Activated gamma-delta T cell treated with Interleukin-2 at 50 U/mL for 16 hours (primary cell): Measurements from ENCODE around the gene DYDC2.

ENCODE experiments used
- DNase-seq: peaks from one replicate; pipeline ENCODE4 v3.0.0-alpha.2; 2020

The DYDC2 gene

DNA sequence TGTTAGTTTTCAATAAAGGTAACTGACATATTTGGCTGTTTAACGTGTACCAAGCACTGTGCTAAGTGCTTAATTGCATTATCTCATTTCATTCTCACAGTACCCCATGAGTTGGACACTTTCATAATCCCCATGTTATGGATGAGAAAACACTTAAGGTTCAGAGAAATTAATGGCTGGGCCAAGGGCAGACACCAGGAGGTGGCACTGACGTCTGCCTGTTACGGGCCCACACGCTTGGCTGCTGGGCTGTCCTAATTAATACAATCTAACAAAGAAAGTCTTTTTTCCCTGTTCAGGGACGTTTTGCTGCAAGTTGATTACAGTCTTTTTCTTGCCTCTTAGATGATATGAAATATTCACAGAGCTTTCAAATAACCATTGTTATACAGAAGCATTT lies 16.1 kb downstream of the DYDC2 start:
- no peak for DNase-seq

DNA sequence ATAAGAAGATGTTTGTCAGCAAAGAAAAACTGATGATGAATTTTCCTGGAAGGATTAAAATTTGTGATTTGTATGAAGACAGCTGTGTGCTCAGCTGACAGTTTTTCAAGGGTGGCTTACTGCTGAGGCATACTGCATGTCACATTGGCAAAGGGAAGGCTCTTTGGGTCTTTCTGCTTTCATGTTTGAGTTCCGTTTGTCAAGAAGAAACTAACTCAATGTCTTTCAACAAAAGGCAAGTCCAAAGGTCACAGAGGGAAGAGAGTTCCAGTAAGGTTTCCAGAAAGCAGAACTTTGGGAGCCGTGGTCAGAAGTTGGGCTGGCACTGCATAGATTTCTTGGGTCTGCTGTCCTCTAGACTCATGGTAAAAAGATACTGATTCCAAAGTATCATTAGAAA lies 16.9 kb downstream of the DYDC2 start:
- no peak for DNase-seq

DNA sequence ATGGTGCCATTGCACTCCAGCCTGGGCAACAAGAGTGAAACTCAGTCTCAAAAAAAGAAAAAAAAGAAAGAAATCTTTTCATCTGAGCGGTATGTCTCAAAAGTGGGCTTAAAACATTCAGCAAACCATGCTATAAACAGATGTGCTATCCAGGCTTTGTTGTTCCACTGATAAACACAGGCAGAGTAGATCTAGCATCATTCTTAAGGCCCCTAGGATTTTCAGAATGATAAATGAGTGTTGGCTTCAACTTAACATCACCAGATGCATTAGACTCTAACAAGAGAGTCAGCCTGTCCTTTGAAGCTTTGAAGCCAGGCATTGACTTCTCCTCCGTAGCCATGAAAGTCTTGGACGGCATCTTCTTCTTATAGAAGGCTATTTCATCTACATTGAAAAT lies 23.1 kb downstream of the DYDC2 start:
- DNase-seq = no peak

DNA sequence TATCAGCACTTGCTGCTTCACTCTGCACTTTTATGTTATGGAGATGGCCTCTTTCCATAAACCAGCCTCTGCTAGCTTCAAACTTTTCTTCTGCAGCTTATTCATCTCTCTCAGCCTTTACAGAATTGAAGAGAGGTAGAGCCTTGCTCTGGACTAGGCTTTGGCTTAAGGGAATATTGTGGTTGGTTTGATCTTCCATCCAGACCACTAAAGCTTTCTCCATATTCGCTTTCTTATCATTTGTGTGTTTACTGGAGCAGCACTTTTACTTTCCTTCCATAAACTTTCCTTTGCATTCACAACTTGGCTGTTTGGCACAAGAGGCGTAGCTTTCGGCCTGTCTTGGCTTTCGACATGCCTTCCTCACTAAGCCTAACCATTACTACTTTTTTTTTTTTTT lies 23.6 kb downstream of the DYDC2 start:
- DNase-seq = no peak

DNA sequence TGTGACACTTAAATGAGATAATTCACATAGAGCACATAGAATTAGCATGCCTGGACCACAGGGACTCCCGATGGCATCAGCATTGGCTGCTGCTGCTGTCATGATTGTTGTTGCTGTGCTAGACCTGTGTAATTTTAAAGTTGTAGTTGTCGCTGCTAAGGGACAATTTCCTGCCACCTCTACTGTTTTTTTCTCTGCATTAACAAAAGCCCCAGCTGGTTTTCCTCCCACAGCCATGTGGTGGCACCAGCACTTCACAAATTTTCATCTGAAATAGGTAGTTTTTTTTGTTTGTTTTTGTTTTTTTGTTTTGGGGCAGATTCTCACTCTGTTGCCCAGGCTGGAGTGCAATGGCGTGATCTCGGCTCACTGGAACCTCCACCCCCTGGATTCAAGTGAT lies 26.4 kb downstream of the DYDC2 start:
- peak; percentile 48 for DNase-seq

DNA sequence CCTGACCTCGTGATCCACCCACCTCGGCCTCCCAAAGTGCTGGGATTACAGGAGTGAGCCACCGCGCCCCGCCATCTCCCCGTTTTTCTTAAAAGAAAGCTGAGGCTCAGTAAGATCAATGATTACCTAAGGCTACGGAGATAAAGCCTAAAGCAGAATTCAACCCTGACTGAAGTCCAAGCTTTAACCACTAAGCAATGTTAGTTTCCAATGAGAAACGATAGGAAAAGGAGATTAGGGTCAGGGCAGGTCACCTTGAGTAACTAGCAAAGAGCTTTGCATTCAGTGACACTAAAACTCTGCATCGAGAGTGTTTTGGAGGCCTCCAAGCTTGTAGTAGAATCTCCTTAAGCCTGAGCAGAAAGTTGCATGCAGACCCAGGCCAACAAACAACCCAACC lies 34.2 kb downstream of the DYDC2 start:
- DNase-seq = no peak

DNA sequence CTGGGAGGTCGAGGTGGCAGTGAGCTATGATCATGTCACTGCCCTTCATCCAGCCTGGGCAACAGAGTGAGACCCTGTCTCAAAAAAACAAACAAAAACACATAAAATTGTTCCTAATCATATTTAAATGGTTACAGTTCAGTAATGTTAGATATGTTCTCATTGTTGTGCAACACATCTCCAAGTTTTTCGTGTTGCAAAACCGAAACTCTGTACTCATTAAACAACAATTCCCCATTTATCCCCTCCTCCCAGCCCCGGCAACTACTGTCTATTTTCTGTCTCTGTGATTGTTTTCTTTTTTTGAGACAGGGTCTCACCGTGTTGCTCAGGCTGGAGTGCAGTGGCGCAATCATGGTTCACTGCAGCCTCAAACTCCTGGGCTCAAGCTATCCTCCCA lies 35.7 kb downstream of the DYDC2 start:
- no peak for DNase-seq

DNA sequence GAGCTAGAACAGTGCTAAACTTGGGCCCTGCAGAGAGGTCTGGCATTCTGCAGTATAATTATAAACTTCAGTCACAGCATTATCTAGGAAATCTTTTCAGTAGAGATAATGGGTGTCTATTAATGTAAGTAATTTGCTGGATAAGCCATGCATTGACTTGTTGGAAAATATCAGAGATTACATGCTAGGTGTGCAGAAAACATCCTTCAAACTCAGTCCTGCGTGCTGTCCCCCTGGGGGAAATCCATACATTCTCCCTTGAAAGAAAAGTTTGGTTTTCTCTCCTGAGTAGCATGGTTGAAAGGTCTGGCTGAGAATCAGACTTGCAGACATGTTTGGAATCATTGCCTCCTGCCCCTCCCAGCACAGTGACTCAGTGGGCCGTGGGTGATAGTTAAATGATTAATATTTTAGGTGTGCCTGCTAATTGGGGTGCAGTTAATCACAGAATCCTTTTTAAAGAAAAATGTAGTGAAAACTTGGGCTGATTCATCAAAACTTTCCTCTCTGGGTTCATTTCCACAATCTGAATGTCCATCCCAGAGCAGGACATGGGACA lies 37.9 kb downstream of the DYDC2 start:
- DNase-seq = no peak

DNA sequence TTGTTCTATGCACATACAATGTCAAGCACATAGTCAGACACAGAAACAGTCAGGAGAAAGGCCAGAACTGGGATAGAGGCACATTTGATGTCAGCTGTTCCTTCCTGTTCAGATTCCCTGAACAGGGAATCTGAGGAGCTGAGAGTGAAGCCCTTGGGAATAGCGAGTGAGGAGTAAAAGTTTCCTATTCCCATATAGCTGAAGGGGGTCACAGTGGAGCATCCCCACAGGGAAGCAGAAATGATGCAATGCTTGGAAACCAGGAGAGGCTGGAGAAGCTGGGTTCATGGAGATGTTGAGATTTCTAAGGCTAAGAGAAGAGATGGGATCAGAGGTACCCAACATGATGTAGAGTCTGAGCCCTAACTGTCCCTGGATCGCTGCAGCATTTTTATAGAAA lies 40.4 kb downstream of the DYDC2 start:
- no peak for DNase-seq

DNA sequence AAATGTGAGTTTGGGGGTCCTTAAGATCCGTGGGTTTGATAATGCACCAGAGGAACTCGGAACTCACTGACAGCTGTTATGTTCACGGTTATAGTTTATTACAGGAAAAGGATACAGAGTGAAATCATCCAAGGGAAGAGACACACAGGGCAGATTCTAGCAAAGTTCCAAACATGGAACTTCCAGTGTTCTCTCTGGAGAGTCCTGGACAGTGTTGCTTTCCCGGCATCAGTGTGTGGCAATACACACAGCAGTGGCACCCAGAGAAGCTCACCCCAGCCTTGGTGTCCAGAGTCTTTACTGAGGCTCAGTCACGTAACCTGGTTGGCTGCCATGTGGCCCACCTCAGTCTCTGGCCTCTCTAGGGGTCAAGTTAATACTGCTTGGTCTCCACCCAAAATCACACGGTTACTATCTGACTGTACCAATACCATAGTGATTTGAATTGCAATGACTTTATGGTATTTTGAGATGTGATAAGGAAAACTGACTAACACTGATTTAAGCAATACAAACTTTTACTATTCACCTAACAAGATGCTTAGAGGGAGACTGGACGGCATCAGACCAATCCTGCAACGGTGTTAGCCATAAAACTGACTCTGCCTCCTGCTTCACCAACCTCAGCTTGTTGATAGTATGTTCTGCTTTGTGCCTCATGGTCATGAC lies 43.7 kb downstream of the DYDC2 start:
- no peak for DNase-seq

DNA sequence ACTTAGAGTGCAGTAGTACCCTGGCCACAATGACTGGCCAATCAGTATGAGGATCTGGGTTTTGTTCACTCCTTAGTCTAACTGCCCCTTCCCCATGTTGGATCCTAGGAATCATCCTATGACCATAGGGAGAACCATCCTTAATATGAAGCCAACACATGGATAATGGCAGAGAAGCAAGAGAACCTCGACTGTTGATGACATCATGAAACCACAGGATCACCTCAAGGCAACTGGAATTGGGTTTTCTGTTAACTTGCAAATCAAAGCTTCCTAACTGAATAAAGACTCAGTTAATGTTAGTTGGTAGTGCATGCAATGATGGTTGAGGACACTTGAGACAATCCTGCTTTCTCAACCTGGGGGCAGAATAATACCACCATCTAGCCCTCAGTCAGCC lies 48.5 kb downstream of the DYDC2 start:
- DNase-seq = no peak

DNA sequence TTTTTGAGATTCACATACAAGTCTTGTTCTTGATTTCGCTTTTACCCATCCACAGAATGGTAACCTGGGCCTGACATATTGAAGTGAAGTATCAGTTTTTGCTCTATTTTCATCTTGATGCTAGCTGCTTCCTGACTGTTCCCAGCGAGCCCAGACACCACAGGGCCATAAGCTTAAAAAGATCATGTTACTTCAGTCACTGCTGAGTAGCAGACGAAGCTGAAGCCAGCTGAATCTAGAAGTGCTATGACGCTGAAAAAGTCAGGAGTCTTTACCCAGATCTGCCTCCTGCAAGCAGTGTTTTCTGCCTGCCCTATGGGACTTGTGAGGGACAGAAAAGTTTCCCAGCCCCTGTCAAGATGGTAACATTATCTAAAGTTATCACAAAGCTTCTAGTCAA lies 49.0 kb downstream of the DYDC2 start:
- no peak for DNase-seq

DNA sequence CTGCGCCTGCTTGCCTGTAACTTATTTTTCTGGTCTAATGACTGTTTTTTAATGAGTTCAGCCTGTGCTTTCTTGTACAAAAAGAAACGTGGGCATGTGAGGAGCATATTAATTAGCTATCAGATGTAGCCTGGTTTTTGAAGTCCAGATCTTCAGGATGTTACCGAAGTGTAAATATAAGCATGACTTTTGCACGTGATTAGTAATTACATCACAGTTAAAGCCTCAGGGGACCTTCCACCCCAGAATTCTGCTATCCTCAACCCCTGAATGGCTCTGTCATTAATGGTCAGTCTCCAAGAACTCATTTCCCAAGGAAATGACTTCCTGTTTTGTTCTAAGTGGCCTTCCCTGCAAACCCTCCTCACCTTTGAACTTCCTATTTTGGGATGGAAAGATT lies 49.6 kb downstream of the DYDC2 start:
- DNase-seq = no peak

DNA sequence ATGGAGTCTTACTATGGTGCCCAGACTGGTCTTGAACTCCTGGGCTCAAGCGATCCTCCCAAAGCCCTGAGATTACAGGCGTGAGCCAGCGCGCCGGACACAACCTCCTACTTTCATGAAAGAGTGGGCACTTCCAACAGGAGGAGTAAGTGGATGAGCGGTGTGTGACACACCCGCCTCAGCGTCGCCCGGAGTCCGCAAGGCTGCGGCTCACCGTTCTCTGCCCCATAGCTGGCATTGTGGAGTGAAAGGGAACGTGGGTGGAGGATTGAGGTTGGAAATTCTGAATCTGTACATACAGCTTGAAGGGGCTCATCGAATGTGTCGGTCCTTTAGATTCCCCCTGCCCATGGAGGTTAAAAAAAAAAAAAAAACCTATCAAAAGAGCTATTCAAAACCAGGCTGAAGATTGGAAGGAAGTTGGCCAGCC lies 51.2 kb downstream of the DYDC2 start:
- DNase-seq = no peak

DNA sequence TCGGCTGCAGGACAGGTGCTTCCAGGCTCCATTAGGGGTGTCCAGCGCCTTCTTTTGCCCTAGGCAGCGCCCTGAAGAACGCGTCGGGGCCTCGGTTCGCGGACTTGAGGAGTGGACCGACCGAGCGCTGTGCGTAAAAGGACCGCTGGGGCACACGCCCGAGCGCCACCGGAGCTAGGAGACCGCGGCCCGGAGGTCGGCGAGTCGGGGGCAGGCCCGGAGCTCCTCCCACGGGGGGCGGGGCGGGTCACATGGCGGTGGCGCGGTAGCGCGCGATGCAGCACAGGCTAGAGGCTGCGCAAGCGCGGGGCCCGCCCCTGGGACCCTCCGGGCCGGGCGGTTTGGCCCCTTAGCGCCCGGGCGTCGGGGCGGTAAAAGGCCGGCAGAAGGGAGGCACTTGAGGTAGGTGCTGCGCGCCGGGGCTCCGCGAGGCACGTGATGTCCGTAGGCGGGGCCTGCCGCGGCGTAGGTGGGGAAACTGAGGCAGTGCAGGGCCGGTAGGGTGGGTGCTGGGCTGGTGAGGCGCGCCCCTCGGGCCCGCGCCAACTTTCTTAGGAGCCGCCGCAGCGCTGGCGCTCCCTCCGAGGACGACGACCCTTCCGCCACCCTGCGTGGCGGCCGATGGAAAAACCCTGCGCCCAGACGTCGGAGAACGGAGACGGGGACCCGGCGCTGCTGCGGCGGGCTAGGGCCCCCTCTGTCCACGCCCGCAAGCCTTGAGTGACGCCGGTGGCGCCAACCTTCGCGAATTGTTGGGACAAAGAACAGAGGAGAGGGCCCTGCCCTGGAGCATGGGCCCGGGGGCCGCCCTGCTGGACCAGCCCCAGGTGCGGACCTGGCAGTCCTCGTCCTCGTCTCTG lies 51.9 kb downstream of the DYDC2 start, which contains the start of gene PRXL2A:
Gene PRXL2A, plus strand, starts transcription at position 310 of the 860 bp plus-strand sequence. CDS start 11,917 bp downstream, outside the sequence.
- DNase-seq = peak; percentile 80

DNA sequence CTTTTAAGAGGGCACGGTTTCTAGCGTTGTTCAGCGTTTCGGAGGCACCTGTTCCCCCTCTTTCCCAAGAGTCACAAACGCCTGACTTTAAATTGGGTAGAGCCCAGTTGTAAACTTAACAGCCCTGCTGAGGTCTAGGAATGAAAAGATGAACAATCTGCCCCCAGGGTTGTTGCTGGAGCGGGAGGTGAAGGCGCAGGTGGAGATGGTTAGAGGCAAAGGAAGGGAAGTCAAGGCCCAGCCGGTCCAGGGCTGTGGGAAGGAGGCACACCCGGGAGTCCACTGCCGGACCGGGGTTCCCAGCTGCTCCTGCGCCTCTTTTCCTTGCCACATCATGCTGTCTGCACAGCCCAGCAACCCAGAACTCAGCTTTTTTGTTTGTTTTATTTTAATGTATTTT lies 52.5 kb downstream of the DYDC2 start:
- DNase-seq = no peak

DNA sequence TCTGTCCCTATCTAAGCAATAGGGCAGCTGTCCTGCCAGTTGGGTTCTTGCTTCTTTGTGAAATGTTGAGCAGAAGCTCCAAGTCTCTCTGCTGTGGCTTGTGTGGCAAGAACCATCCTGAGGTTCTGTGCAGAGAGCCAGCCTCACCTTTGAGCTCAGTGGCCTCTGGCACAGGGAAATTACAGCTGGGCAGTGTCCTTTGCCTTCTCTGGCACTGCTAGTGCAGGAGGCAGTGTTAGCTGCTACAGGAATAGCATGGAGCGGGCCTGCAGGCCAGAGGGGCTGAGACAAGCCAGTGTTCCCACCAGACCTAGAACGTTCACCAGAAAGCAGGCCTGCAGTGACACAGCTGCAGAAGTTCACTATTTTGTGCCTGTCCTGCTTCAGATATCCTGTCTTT lies 53.5 kb downstream of the DYDC2 start:
- no peak for DNase-seq

DNA sequence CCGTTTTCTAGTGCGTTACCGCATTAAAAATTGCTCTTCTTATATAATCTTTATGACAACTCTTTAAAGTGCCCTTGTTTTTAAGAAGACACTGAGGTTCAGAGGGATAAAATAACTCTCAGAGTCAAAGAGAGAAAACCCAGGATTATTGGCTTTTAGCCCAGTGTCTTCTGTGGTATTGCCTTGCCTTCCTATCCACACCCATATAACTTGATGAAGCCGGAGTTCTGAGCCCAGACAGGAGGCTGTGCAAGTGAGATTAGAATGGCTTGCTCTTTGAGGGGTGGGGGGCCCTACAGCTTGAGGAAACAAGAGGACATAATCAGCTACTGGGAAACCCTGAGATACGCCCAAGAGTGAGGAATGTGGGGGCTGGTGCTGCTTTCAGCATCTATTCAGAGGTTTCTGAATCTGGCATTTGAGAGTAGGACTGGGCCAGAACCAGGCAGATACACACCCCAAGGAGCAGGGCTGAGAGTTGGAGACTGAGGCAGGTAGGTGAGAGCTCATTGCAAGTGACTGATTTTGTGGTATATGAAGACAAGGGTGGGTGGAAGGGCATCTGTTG lies 54.1 kb downstream of the DYDC2 start:
- DNase-seq = no peak

DNA sequence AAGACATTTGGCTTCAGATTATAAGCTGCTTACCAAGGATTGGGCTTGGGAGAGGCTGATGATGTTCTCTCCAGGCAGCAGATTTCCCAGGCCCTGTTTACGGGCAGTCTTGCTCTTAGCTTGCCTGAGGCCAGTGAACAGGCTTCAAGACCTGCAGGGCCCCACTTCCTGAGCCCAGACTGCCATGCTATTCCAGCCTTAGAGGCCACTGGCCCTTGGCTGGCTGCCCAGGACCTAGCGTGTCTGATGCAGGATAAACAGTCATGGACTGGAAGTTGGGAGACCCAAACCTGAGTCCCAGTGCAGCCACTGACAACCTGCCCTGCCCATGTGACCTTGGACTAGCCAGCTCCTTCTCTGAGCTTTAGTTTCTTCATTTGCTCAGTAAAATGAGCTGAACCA lies 54.7 kb downstream of the DYDC2 start:
- no peak for DNase-seq

DNA sequence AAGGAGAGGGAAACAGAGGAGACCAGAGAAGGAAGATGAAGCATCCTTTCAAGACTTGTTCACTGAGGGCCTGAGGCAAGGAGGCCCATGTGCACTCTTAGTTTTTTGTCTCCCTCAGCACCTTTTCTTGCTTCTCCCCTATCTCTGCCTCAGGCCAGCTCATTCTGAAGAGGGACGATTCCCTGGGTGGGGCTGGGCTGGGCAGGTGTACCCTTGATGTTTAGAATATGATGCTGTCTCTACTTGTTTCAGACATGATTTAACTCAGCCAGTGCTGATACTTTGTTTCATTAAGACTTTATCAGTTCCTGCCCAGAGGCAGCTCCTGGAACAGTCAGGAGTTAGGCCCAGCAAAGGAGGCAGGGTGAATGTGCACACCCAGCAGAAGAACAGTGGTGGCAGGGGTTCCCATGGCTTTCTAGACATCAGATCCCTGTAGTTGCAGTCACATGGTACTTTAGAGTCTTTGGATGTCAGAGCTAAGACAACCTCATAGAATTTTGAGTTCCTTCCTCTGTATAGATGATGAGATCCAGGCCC lies 55.2 kb downstream of the DYDC2 start:
- DNase-seq = no peak

DNA sequence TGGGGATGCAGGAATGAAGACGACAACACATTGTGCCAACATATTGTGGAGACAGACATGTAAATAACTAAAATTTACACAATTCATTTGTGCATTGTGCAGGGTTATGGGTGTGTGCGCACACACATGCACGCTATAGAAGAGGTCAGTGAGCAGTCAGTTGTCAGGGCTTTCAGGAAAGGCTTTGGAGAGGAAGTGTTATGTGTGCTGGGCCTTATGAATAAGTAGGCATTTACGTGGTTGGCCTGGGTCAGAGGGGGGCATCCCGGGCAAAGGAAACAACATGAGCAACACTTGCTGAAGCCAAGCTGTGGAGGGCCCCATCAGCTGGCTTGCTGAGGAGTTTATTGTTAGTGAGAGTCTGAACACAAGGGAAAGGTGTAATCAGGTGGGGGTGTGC lies 55.9 kb downstream of the DYDC2 start:
- DNase-seq = no peak

DNA sequence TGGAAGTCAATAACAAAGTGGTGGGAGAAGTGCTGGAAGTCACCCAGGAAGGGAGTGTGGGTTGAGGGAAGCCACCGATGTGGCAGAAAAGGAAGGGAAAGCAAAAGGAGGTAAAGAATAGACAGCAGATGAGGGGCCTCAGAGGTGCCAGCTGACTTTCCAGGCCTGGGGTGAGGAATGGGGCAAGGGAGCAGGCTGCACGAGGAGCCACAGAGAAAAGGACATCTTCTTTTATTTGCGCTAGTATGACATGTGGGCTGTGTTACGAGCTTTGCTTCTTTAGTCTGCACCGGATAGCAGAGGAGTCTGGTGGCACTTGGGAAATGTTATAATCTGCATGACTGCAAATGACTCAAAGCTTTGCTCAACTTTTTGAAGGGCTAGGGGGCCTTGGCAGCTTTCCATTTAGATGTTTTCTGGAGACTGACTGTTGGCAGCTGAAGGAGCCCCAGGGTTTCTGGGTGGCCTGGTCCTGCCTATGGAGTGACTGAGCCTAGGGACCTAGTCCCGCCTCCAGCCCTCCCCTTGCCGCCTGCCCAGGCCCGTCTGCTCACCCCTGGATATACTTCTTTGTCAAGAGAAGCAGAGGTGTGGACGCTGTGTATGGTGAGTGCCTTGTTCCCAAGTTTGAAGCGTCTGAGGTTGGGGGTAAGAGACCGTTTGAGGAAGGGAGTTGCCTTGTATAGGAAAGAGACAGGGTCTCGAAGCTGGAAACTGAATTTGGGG lies 56.9 kb downstream of the DYDC2 start:
- DNase-seq = no peak
